DOHH2 (cell line): ENCODE measurements around the gene RBMS3.

Source experiments
- EZH2phosphoT487 ChIP-seq: fragments of 200-600 bp; sonication (generic); IDR thresholded peaks from 2 replicates; pipeline ENCODE4 v1.6.1; 2017; ENCODE audit warnings: borderline replicate concordance, mild to moderate bottlenecking, antibody characterized with exemption, low read length, moderate library complexity, mixed read lengths
- TF ChIP-seq, protein P1 (sequence below): fragments of 200-600 bp; sonication (generic); IDR thresholded peaks from one replicate; pipeline ENCODE4 v1.5.1; 2014; ENCODE audit warnings: antibody characterized with exemption, mild to moderate bottlenecking, low read depth, low read length; ENCODE audit not compliant: poor library complexity, severe bottlenecking

DNA sequence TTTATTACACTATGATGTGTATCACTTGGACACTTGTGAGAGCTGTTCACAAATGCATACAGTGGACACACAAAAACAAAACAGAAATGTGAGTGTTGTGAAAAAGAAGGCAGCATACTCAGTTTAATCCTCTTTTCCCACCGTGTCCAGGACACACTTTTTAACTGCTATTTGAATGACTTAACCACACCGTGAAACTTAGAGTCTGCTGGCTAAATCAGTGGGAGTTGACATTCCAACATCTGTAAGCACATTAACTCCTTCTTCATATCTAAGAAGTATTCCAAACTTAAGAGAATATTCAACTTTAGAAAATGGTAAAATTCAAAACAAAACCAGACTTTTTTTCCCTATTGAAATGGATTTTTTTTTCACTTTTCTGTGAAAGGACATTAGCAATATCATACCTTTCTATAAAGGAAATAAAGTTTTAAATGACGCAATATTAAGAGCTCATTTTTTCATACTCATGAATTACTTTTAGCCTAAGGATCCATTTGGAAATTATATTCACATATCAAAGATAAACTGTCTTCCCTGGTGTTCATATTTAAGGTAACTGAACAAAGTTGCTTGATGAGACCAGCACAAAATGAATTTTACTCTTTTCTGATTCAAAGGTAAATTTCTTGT, 316.6 kb downstream of the RBMS3 start:
- TF ChIP-seq, protein P1, sequence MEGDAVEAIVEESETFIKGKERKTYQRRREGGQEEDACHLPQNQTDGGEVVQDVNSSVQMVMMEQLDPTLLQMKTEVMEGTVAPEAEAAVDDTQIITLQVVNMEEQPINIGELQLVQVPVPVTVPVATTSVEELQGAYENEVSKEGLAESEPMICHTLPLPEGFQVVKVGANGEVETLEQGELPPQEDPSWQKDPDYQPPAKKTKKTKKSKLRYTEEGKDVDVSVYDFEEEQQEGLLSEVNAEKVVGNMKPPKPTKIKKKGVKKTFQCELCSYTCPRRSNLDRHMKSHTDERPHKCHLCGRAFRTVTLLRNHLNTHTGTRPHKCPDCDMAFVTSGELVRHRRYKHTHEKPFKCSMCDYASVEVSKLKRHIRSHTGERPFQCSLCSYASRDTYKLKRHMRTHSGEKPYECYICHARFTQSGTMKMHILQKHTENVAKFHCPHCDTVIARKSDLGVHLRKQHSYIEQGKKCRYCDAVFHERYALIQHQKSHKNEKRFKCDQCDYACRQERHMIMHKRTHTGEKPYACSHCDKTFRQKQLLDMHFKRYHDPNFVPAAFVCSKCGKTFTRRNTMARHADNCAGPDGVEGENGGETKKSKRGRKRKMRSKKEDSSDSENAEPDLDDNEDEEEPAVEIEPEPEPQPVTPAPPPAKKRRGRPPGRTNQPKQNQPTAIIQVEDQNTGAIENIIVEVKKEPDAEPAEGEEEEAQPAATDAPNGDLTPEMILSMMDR, result no peak
- TF ChIP-seq EZH2phosphoT487, result no peak
